ENCODE measurements around the gene RFC1.
"Not testable (repeated sequence)": the region's sequence is repeated elsewhere in the genome, so short reads cannot be mapped to it uniquely, and the experiment has no call there.

Gene RFC1

DNA sequence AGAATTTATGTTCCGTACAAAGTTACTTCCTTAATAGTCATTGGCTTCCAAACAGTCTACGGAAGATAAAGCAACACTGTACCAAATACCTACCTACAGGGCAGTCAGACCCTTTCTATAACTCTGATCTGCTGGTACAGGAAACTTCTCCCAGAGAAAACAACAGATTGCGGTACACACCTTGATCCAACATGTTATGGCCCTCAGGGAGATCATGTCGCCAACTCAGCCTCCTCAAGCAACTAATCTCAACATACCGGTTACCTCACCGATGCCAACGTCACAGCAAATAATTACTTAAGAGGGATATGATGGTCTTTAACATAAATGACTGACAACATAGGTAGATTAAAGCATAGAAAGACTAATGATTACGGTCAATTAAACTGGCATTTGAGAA, 70.4 kb downstream of the RFC1 start:
- no peak overlapping the region for H3K4me3 ChIP-seq (ENCODE audit: control insufficient read depth, low read depth, low read length)
- TF ChIP-seq, protein P1, sequence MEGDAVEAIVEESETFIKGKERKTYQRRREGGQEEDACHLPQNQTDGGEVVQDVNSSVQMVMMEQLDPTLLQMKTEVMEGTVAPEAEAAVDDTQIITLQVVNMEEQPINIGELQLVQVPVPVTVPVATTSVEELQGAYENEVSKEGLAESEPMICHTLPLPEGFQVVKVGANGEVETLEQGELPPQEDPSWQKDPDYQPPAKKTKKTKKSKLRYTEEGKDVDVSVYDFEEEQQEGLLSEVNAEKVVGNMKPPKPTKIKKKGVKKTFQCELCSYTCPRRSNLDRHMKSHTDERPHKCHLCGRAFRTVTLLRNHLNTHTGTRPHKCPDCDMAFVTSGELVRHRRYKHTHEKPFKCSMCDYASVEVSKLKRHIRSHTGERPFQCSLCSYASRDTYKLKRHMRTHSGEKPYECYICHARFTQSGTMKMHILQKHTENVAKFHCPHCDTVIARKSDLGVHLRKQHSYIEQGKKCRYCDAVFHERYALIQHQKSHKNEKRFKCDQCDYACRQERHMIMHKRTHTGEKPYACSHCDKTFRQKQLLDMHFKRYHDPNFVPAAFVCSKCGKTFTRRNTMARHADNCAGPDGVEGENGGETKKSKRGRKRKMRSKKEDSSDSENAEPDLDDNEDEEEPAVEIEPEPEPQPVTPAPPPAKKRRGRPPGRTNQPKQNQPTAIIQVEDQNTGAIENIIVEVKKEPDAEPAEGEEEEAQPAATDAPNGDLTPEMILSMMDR (IDR thresholded peaks at IDR 0.05; ENCODE audit: control insufficient read depth, insufficient read depth, low read depth, low read length, missing control alignments): no peak
- DNase-seq (ENCODE audit: low read depth): no peak

DNA sequence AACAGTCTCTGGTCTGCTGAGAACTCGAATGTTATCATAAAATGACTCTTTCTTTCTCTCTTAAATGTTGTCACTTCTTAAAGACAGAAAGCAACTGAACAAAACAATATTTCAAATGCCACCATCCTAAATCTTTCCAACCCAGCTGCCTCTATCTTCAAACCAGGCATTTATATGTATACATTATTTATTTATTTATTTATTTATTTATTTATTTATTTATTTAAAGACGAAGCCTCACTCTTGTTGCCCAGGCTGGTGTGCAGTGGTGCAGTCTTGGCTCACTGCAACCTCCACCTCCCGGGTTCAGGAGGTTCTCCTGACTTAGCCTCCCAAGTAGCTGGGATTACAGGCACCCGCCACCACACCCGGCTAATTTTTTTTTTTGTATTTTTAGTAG, 73.7 kb downstream of the RFC1 start:
- not testable (repeated sequence) for H3K4me3 ChIP-seq (ENCODE audit: control insufficient read depth, low read depth, low read length); DNase-seq (ENCODE audit: low read depth)

DNA sequence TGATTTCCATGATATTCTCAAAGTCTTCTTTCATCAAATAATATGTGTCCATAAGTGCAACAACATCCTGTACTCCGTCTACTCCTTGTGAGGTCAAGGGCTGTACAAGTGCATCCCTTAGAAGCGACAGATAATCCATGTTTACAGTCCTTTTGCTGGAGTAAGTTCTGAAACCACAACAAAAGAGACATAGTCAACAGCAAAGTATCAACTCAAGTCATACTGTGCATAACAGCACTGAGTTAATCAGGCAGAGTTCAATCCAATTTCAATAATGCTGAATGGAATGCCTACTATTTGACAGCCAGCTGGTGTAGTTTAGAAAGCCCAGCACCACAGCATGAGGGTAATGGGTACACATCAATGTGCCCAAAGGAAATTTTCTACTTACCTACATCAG, 74.5 kb downstream of the RFC1 start:
- TF ChIP-seq, protein P1 (IDR thresholded peaks at IDR 0.05; ENCODE audit: control insufficient read depth, insufficient read depth, low read depth, low read length, missing control alignments): no peak
- H3K4me3 ChIP-seq (ENCODE audit: control insufficient read depth, low read depth, low read length): no peak overlapping the region
- DNase-seq (ENCODE audit: low read depth): no peak

DNA sequence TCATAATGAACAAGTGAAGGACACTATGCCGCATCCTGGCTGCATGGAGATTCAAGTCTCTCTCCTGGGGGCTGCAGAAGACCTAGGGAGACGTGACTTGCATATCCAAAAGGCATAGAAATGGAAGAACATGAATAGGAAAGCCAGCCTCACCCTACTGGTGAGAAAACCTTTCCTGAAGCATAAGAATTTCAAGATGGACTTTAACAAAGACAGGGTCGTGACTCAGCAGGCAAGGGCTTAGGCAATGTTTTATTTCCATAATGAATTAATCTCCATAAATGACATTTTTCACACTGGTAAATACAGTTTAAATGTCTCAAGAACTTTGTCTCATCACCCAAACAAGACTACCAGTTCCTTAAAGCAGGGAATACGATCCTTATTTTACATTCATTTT, 78.9 kb downstream of the RFC1 start:
- TF ChIP-seq, protein P1 (IDR thresholded peaks at IDR 0.05; ENCODE audit: control insufficient read depth, insufficient read depth, low read depth, low read length, missing control alignments): no peak
- no peak overlapping the region for H3K4me3 ChIP-seq (ENCODE audit: control insufficient read depth, low read depth, low read length)
- no peak for DNase-seq (ENCODE audit: low read depth)

DNA sequence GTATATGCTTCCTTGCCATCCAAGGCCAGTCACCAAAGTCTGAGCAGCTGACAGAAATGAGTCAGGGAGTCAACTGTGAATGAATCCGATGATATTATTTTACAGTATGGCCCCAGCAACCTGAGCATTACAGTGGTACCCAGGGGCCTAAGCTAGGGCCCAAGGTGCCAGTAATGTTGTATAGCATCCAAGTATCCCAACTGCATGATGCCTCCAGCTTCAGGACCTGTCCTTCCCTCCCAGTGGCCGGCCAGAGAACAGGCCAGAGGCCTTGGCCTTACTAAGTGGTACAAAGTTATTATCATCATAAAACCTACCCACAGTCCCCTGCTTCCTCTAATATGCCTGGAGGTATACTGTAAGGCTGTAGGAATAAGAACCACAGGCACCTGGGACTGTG, 79.9 kb downstream of the RFC1 start:
- DNase-seq (ENCODE audit: low read depth): no peak
- no peak overlapping the region for H3K4me3 ChIP-seq (ENCODE audit: control insufficient read depth, low read depth, low read length)
- TF ChIP-seq, protein P1 (IDR thresholded peaks at IDR 0.05; ENCODE audit: control insufficient read depth, insufficient read depth, low read depth, low read length, missing control alignments): no peak

DNA sequence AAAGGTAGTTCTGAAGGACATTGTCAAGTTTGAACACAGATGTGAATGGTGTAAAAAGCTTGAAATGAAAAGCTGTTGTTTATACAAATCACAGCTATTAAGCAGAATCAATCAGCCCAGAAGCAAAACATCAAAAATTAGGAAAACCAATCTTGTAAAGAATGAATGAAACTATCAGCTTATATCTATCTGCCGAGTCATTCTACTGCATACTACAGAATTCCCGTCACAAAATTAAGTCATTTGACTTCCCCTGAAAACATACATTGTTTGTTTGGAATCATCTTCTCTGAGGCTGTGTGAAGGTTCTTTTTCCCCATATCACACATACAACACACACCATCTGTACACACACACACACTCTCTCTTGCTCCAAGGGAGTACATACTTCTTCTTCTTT, 80.3 kb downstream of the RFC1 start:
- TF ChIP-seq, protein P1 (IDR thresholded peaks at IDR 0.05; ENCODE audit: control insufficient read depth, insufficient read depth, low read depth, low read length, missing control alignments): no peak

DNA sequence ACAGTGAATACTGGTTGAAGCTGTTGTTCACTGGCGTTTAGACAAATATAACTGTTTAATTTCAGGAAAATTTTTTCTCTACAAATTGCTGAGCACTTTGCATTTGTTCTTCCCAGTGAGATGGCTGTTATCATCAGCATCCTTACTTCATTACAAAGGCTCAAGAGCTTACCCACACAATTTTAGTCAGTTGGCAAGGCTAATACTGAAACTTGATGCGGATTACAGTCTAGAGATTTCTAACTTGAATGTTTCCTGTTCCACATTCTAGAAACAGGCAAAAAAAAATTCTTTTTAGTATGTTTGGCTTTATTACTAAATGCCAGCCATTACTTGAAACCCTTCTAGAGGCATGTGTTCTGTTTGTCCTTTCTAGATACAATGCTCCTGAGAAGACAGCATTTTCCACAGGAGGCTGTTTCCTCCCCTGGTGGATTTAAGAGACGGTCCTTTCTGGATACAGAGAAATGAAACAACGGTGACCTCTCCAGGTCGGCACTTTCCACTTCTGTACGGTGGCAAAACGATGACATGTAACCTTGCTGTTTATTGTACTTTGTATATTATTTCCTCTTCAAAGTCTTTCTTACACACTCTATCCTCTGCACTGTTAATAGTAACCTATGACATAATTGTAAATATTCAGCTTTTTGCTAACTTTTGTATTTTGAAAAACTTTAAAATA, 80.9 kb downstream of the RFC1 start:
- TF ChIP-seq, protein P1 (IDR thresholded peaks at IDR 0.05; ENCODE audit: control insufficient read depth, insufficient read depth, low read depth, low read length, missing control alignments): no peak
- H3K4me3 ChIP-seq (ENCODE audit: control insufficient read depth, low read depth, low read length): no peak overlapping the region
- DNase-seq (ENCODE audit: low read depth): no peak

More for the DNA sequence above, 80.3 kb downstream of the RFC1 start:
- DNase-seq (ENCODE audit: low read depth): no peak
- H3K4me3 ChIP-seq (ENCODE audit: control insufficient read depth, low read depth, low read length): no peak overlapping the region

Data from AG09309 (cell line).